Neural cell (in vitro differentiated cells): ENCODE results near the gene KLHL22. TPM values are rescaled to one million over a fixed set of nuclear protein-coding genes. Genes with fewer than 3 reads are reported as not detected.

Source experiments
- H2AFZ ChIP-seq: fragments of 200-600, 300-800 bp; sonication (generic), shearing (Covaris generic); 2 replicates; pipeline ENCODE4 v1.6.0; 2014; ENCODE audit warnings: low read depth, mild to moderate bottlenecking, antibody characterized with exemption, low read length, moderate library complexity
- H3F3A ChIP-seq: fragments of 200-600 bp; shearing (Covaris generic); 2 replicates; pipeline ENCODE4 v1.6.1; 2016; ENCODE audit warnings: mild to moderate bottlenecking, moderate library complexity, mixed read lengths, antibody characterized with exemption, low read length; ENCODE audit not compliant: insufficient read depth, poor library complexity, severe bottlenecking
- H3K27ac ChIP-seq: fragments of 200-600, 300-800 bp; sonication (generic), shearing (Covaris generic); 2 replicates; pipeline ENCODE4 v1.5.1; 2014; ENCODE audit warnings: mild to moderate bottlenecking, low read length, moderate library complexity
- H3K27me3 ChIP-seq: fragments of 300-800, 200-600 bp; sonication (generic), shearing (Covaris generic); 2 replicates; pipeline ENCODE4 v1.6.0; 2014; ENCODE audit warnings: mild to moderate bottlenecking, low read depth, low read length, moderate library complexity; ENCODE audit not compliant: insufficient read depth
- H3K36me3 ChIP-seq: fragments of 300-800, 200-600 bp; sonication (generic), shearing (Covaris generic); 2 replicates; pipeline ENCODE4 v1.5.1; 2014; ENCODE audit warnings: mild to moderate bottlenecking, antibody characterized with exemption, low read length, moderate library complexity; ENCODE audit not compliant: insufficient read depth
- H3K4me2 ChIP-seq: fragments of 300-800, 200-600 bp; sonication (generic), shearing (Covaris generic); 2 replicates; pipeline ENCODE4 v1.6.0; 2014; ENCODE audit warnings: mild to moderate bottlenecking, low read length
- H3K4me3 ChIP-seq: fragments of 300-800, 200-600 bp; sonication (generic), shearing (Covaris generic); 2 replicates; pipeline ENCODE4 v1.5.1; 2014; ENCODE audit warnings: mild to moderate bottlenecking, low read length, moderate library complexity
- H3K79me2 ChIP-seq: fragments of 200-600 bp; shearing (Covaris generic); replicated peaks from 2 replicates; pipeline ENCODE4 v1.6.0; 2014; ENCODE audit warnings: mild to moderate bottlenecking, low read length, moderate library complexity; ENCODE audit not compliant: insufficient read depth
- H3K9ac ChIP-seq: fragments of 300-800, 200-600 bp; sonication (generic), shearing (Covaris generic); 2 replicates; pipeline ENCODE4 v1.6.1; 2016; ENCODE audit warnings: mild to moderate bottlenecking, low read length, mixed read lengths
- H3K9me2 ChIP-seq: fragments of 200-600 bp; shearing (Covaris generic); 2 replicates; pipeline ENCODE4 v1.6.1; 2016; ENCODE audit warnings: mild to moderate bottlenecking, low read length, mixed read lengths; ENCODE audit not compliant: insufficient read depth
- H3K9me3 ChIP-seq: fragments of 200-600, 300-800 bp; sonication (generic), shearing (Covaris generic); 2 replicates; pipeline ENCODE4 v1.6.1; 2016; ENCODE audit warnings: mild to moderate bottlenecking, mixed run types, low read length, moderate library complexity, mixed read lengths
- H4K20me1 ChIP-seq: fragments of 200-600 bp; shearing (Covaris generic); 2 replicates; pipeline ENCODE4 v1.6.1; 2016; ENCODE audit warnings: mild to moderate bottlenecking, mixed run types; ENCODE audit not compliant: insufficient read depth
- EP300 ChIP-seq: fragments of 450-650 bp; conservative IDR thresholded peaks from 2 replicates; pipeline ENCODE4 v1.6.1; 2014; ENCODE audit warnings: antibody characterized with exemption, mild to moderate bottlenecking, moderate library complexity; ENCODE audit not compliant: poor library complexity, severe bottlenecking
- EZH2 ChIP-seq: fragments of 200-600, 300-800 bp; shearing (Covaris generic), sonication (generic); IDR thresholded peaks from 2 replicates; pipeline ENCODE4 v1.6.1; 2014; ENCODE audit warnings: antibody characterized with exemption, low read length, borderline replicate concordance, mild to moderate bottlenecking; ENCODE audit not compliant: insufficient read depth, poor library complexity, severe bottlenecking
- MXI1 ChIP-seq: fragments of 450-650 bp; conservative IDR thresholded peaks from 2 replicates; pipeline ENCODE4 v1.6.1; 2014; ENCODE audit warnings: antibody characterized with exemption, mild to moderate bottlenecking; ENCODE audit not compliant: poor library complexity, severe bottlenecking
- POLR2AphosphoS5 ChIP-seq: IDR thresholded peaks from 2 replicates; pipeline ENCODE4 v1.6.1; 2012
- RAD21 ChIP-seq: fragments of 450-650 bp; conservative IDR thresholded peaks from 2 replicates; pipeline ENCODE4 v1.6.1; 2014; ENCODE audit warnings: antibody characterized with exemption, mild to moderate bottlenecking, moderate library complexity
- SMC3 ChIP-seq: fragments of 450-650 bp; conservative IDR thresholded peaks from 2 replicates; pipeline ENCODE4 v1.6.1; 2014; ENCODE audit warnings: antibody characterized with exemption, mild to moderate bottlenecking, moderate library complexity; ENCODE audit not compliant: poor library complexity
- TAF1 ChIP-seq: IDR thresholded peaks from 2 replicates; pipeline ENCODE4 v1.6.1; 2012; ENCODE audit warnings: low read depth
- polyA plus RNA-seq: library from polyadenylated mRNA; depleted of rRNA; stranded (reverse); fragments of >200 nt; gene quantifications from 2 replicates; pipeline ENCODE4 v1.2.3, GENCODE V29; 2014
- TF ChIP-seq, protein P1 (sequence below): fragments of 450-650 bp; IDR thresholded peaks from 2 replicates; pipeline ENCODE4 v1.5.1; 2014; ENCODE audit warnings: antibody characterized with exemption, mild to moderate bottlenecking, moderate library complexity; ENCODE audit not compliant: poor library complexity, severe bottlenecking
- TF ChIP-seq, protein P2 (sequence below): IDR thresholded peaks from 2 replicates; pipeline ENCODE4 v1.6.1; 2012; ENCODE audit warnings: borderline replicate concordance

KLHL22 gene
- polyA plus RNA-seq, 1 donor from 2014 or later = 59.5 TPM

DNA sequence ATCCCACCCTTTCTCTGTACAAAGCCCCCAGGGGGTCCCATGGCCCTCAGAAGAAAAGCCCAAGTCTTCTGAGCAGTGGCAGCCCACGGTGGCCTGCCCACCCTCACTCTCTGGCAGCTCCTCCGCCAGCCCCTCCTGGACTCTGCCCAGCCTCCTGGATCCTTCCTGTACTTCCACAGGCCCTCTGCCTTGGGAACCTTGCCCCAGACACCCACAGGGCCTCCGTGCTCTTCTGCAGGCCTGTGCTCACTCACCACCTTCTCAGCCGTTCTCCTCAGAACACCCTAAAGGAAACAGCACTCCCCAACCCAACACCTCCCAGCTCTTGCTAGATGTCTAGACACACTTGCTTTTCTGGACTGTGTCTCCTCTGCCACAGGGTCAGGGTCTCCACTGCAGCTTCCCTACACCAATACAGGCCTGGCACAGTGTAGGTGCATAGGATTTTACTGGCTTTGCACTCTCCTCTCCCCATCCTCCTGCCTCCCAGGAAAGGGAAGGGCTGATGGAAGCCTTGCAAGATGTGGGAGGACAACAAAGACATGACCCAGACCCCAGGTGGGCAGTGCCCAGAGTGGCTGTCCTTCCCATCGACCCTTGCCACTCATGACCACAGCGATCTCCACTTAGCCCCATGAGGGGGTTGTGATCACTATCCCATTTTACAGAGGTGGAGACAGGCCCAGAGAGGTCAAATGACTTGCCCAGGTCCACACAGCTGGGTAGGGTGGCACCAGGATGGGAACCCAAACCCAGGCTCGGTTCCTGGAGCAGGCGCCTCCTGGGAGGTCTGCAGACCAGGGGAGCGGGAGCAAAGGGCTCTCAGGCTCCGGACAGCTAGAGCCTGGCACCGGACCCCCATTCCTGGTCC lies 59.9 kb downstream of the KLHL22 start:
- no peak for TF ChIP-seq EP300
- TF ChIP-seq, protein P1, sequence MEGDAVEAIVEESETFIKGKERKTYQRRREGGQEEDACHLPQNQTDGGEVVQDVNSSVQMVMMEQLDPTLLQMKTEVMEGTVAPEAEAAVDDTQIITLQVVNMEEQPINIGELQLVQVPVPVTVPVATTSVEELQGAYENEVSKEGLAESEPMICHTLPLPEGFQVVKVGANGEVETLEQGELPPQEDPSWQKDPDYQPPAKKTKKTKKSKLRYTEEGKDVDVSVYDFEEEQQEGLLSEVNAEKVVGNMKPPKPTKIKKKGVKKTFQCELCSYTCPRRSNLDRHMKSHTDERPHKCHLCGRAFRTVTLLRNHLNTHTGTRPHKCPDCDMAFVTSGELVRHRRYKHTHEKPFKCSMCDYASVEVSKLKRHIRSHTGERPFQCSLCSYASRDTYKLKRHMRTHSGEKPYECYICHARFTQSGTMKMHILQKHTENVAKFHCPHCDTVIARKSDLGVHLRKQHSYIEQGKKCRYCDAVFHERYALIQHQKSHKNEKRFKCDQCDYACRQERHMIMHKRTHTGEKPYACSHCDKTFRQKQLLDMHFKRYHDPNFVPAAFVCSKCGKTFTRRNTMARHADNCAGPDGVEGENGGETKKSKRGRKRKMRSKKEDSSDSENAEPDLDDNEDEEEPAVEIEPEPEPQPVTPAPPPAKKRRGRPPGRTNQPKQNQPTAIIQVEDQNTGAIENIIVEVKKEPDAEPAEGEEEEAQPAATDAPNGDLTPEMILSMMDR = no peak
- no peak for TF ChIP-seq TAF1
- no peaks in the 10 kb centered on the region for H3K9me3 ChIP-seq
- no peaks in the 10 kb centered on the region for H3K36me3 ChIP-seq
- no peaks in the 10 kb centered on the region for H3K79me2 ChIP-seq
- H4K20me1 ChIP-seq = peaks cover 5% of the 10 kb centered on the region
- H2AFZ ChIP-seq = no peak overlapping the region
- no peaks in the 10 kb centered on the region for H3F3A ChIP-seq
- no peaks in the 10 kb centered on the region for H3K9me2 ChIP-seq
- peaks cover 71% of the 10 kb centered on the region for H3K27me3 ChIP-seq
- H3K4me3 ChIP-seq = no peak overlapping the region
- no peak overlapping the region for H3K4me2 ChIP-seq
- H3K9ac ChIP-seq = no peak overlapping the region
- no peak overlapping the region for H3K27ac ChIP-seq

DNA sequence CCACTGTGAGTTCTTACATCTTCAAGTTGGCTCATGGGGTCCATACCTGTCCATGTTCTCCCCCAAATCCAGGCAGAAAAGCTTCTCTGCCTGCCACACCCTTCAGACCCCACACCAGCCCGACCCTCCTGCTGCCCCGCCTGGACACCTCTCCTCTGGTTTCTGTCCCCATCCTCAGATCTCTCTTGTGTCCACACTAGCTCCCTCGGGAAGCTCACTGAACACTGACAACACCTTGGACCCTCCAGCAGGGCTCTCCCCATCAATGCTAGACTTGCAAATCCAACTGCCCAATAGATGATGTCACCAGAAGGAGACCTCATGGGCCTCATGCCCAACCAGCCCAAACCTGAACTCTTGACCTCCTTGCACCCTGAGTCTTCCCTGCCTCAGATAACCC lies 60.8 kb downstream of the KLHL22 start:
- H3K79me2 ChIP-seq = no peaks in the 10 kb centered on the region
- H3F3A ChIP-seq = no peaks in the 10 kb centered on the region
- H3K27ac ChIP-seq = no peak overlapping the region
- TF ChIP-seq, protein P1 = no peak
- TF ChIP-seq EP300 = no peak
- TF ChIP-seq RAD21 = no peak
- no peak for TF ChIP-seq POLR2AphosphoS5
- no peak for TF ChIP-seq TAF1
- no peak for TF ChIP-seq MXI1
- TF ChIP-seq SMC3 = no peak
- no peak for TF ChIP-seq EZH2
- TF ChIP-seq, protein P2, sequence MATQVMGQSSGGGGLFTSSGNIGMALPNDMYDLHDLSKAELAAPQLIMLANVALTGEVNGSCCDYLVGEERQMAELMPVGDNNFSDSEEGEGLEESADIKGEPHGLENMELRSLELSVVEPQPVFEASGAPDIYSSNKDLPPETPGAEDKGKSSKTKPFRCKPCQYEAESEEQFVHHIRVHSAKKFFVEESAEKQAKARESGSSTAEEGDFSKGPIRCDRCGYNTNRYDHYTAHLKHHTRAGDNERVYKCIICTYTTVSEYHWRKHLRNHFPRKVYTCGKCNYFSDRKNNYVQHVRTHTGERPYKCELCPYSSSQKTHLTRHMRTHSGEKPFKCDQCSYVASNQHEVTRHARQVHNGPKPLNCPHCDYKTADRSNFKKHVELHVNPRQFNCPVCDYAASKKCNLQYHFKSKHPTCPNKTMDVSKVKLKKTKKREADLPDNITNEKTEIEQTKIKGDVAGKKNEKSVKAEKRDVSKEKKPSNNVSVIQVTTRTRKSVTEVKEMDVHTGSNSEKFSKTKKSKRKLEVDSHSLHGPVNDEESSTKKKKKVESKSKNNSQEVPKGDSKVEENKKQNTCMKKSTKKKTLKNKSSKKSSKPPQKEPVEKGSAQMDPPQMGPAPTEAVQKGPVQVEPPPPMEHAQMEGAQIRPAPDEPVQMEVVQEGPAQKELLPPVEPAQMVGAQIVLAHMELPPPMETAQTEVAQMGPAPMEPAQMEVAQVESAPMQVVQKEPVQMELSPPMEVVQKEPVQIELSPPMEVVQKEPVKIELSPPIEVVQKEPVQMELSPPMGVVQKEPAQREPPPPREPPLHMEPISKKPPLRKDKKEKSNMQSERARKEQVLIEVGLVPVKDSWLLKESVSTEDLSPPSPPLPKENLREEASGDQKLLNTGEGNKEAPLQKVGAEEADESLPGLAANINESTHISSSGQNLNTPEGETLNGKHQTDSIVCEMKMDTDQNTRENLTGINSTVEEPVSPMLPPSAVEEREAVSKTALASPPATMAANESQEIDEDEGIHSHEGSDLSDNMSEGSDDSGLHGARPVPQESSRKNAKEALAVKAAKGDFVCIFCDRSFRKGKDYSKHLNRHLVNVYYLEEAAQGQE = no peak
- no peaks in the 10 kb centered on the region for H3K9me3 ChIP-seq
- no peaks in the 10 kb centered on the region for H3K9me2 ChIP-seq
- H4K20me1 ChIP-seq = peaks cover 5% of the 10 kb centered on the region
- H3K27me3 ChIP-seq = peaks cover 80% of the 10 kb centered on the region
- H3K4me3 ChIP-seq = no peak overlapping the region
- no peaks in the 10 kb centered on the region for H3K36me3 ChIP-seq
- H2AFZ ChIP-seq = no peak overlapping the region
- no peak overlapping the region for H3K4me2 ChIP-seq
- H3K9ac ChIP-seq = no peak overlapping the region
